Gastrocnemius medialis (tissue), 4 donors: Measurements from ENCODE around the gene PRDM16.

Experiments
- CTCF ChIP-seq, 5 experiments: fragments of 450-650 bp in 3 of 5; fragments of 200-600 bp in 2 of 5; sonication (generic) in 2 of 5; IDR thresholded peaks in 4 of 5; conservative IDR thresholded peaks in 1 of 5; 1 replicate in 4 of 5; 2 replicates in 1 of 5; pipeline ENCODE4 v1.5.1; 2016 to 2019; ENCODE audit warnings: antibody characterized with exemption in 5 of 5, mild to moderate bottlenecking in 3 of 5, moderate library complexity in 3 of 5
- POLR2A ChIP-seq, 2 donors: fragments of 450-650 bp; IDR thresholded peaks; one replicate each; pipeline ENCODE4 v1.6.1; 2017; ENCODE audit warnings: antibody characterized with exemption in 2 of 2, mild to moderate bottlenecking in 2 of 2, moderate library complexity in 2 of 2

GRCh38 chr1:3460672-3461131 lies 391.7 kb downstream of the PRDM16 start:
- TF ChIP-seq CTCF (IDR thresholded peaks at IDR 0.05 in 4 of 5, conservative IDR thresholded peaks at IDR 0.05 in 1 of 5) (no peak), POLR2A (IDR thresholded peaks at IDR 0.05) (no peak)
